ENCODE data around the gene TECPR2.

TECPR2 gene

GRCh38 chr14:102353126-102353619, 9.6 kb upstream of the TECPR2 start:
- no peak for TF ChIP-seq CTCF (IDR thresholded peaks at IDR 0.05)

- TF ChIP-seq CTCF (IDR thresholded peaks at IDR 0.05) = no peak
Measured at GRCh38 chr14:102356280-102356679, 6.5 kb upstream of the TECPR2 start.

GRCh38 chr14:102359341-102359740, 3.4 kb upstream of the TECPR2 start:
- TF ChIP-seq CTCF (IDR thresholded peaks at IDR 0.05) = no peak

GRCh38 chr14:102360388-102360787, 2.4 kb upstream of the TECPR2 start:
- no peak for TF ChIP-seq CTCF (IDR thresholded peaks at IDR 0.05)

- TF ChIP-seq CTCF (IDR thresholded peaks at IDR 0.05) = no peak
Measured at GRCh38 chr14:102362084-102362483, 657 bp upstream of the TECPR2 start.

GRCh38 chr14:102363182-102363943, 622 bp downstream of the TECPR2 start:
- TF ChIP-seq CTCF (IDR thresholded peaks at IDR 0.05) = no peak

GRCh38 chr14:102370305-102370809, 7.6 kb downstream of the TECPR2 start:
- TF ChIP-seq CTCF (IDR thresholded peaks at IDR 0.05) = no peak
